ENCODE data around the gene FLII. TPM values are rescaled to one million over a fixed set of nuclear protein-coding genes. Genes with fewer than 3 reads are reported as not detected.

The FLII gene
- total RNA-seq, 1 experiment from 2014 or later = 203 TPM

DNA sequence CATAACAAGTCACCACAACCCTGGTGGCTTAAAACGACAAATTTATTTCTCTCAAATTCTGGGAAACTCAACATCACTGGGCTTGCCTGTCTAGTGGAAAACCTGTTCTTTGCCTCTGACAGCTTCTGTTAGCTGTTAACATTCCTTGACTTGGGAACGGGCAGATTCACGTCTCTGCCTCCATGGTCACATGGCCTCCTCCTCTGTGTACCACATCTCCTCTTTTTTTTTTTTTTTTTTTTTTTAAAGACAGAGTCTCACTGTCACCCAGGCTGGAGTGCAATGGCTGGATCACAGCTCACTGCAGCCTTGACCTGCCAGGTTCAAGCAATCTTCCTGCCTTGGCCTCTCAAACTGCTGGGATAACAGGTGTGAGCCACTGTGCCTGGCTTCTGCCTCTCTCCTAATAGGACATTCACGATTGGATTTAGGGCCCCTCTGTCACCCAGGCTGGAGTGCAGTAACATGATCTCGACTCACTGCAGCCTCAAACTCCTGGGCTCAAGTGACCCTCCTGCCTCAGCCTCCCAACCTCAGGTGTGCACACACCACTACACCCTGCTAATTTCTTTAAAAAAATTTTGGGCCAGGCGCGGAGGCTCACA, 44.8 kb downstream of the FLII start:
- peaks cover 3% of the 10 kb centered on the region; the same call in 1 of the 2 replicates for H3K36me3 ChIP-seq
- no peaks in the 10 kb centered on the region for H3K27me3 ChIP-seq
- no peak overlapping the region for H3K4me3 ChIP-seq
- H3K9me3 ChIP-seq = no peaks in the 10 kb centered on the region
- DNase-seq = no peak

DNA sequence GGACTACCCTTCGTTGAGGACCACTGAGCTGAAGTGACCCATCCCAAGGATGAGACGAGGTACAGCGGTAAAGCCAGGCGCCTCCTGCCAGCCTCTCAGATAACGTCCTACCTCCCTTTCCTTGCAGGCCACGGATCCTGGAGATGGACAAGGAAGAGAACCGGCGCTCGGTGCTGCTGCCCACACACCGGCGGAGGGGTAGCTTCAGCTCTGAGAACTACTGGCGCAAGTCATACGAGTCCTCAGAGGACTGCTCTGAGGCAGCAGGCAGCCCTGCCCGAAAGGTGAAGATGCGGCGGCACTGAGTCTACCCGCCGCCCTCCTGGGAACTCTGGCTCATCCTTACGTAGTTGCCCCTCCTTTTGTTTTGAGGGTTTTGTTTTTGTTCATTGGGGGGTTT, 50.4 kb downstream of the FLII start:
- Histone ChIP-seq H3K36me3 (peaks cover 3% of the 10 kb centered on the region; the same call in 1 of the 2 replicates), H3K27me3 (no peaks in the 10 kb centered on the region), H3K9me3 (no peaks in the 10 kb centered on the region), H3K4me3 (no peak overlapping the region)
- DNase-seq = no peak

DNA sequence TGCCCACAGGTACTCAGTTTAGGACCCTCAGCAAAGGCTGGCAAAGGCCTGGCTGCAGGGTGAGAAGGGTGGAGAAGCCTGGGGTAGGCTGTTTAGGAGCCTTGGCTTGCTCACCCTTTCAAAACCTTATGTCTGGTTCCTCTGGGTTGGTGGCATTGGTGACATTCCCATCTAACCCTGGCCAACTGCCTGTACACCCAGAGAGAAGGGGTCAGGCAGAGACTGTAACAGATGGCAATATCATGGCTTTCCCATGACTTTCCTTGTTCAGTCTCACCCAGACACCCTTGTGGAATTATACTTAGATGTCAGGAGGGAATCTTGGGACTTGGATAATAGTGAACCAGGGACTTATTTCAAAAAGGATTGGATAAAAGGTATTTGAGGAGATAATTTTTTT, 51.6 kb downstream of the FLII start:
- no peak overlapping the region for H3K4me3 ChIP-seq
- no peaks in the 10 kb centered on the region for H3K9me3 ChIP-seq
- H3K27me3 ChIP-seq = no peaks in the 10 kb centered on the region
- peaks cover 3% of the 10 kb centered on the region; the same call in 1 of the 2 replicates for H3K36me3 ChIP-seq
- DNase-seq = no peak

GRCh38 chr17:18205861-18206260, 52.7 kb downstream of the FLII start:
- DNase-seq = no peak
- Histone ChIP-seq H3K9me3 (no peaks in the 10 kb centered on the region), H3K27me3 (no peaks in the 10 kb centered on the region), H3K36me3 (peaks cover 2% of the 10 kb centered on the region; the same call in 1 of the 2 replicates), H3K4me3 (no peak overlapping the region)

- H3K36me3 ChIP-seq = peaks cover under 1% of the 10 kb centered on the region
- H3K27me3 ChIP-seq = no peaks in the 10 kb centered on the region
- no peaks in the 10 kb centered on the region for H3K9me3 ChIP-seq
- H3K4me3 ChIP-seq = no peak overlapping the region
- DNase-seq = no peak
These were observed 55.2 kb downstream of the FLII start for GRCh38 chr17:18203308-18203707.

DNA sequence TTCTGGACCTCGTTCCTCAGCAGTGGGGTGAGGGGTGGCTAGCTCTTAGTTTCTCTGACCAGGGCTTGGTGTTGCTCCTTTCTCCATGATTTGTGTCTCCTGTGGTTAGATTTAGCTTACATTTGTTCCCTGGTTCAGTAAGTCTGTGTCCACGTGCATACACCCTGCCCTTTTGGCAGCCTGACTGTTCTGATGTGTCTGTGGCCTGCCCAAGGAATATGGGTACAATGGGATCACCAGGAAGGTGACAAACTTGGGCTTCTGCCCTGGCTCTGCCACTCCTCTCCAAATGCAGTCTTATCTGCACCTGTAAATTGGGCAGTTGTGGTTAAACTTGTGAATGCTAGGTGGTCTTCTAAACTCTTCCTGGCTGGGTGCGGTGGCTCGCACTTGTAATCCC, 57.4 kb downstream of the FLII start:
- Histone ChIP-seq H3K4me3 (no peak overlapping the region), H3K9me3 (no peaks in the 10 kb centered on the region)
- DNase-seq = no peak

DNA sequence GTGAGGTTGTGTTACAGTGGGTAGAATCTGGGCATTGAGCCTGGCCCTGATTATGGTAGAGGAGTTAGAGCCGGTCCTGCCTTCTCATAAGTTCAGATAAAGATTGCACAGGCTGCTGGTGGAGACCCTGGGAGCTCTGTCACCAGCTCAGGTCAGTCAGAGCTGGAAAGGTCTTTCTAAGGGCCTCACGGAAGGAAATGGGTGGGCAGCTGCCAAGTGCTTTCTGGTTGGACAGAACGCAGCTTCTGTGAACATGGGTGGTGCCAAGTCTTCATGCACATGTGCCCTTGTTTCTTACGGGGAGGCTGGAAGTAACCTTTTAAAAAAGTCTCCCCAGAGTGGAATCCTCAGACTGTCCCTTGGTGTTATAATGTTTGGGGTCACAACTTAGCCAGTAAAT, 60.0 kb downstream of the FLII start:
- H3K36me3 ChIP-seq = peaks cover 17% of the 10 kb centered on the region
- H3K4me3 ChIP-seq = no peak overlapping the region
- H3K27me3 ChIP-seq = no peaks in the 10 kb centered on the region
- no peaks in the 10 kb centered on the region for H3K9me3 ChIP-seq
- DNase-seq = no peak

More for the DNA sequence above, 57.4 kb downstream of the FLII start:
- peaks cover 8% of the 10 kb centered on the region for H3K36me3 ChIP-seq
- H3K27me3 ChIP-seq = no peaks in the 10 kb centered on the region

GRCh38 chr17:18197535-18198194, 60.9 kb downstream of the FLII start:
- no peaks in the 10 kb centered on the region for H3K9me3 ChIP-seq
- H3K4me3 ChIP-seq = no peak overlapping the region
- peaks cover 17% of the 10 kb centered on the region for H3K36me3 ChIP-seq
- no peaks in the 10 kb centered on the region for H3K27me3 ChIP-seq
- no peak for DNase-seq

DNA sequence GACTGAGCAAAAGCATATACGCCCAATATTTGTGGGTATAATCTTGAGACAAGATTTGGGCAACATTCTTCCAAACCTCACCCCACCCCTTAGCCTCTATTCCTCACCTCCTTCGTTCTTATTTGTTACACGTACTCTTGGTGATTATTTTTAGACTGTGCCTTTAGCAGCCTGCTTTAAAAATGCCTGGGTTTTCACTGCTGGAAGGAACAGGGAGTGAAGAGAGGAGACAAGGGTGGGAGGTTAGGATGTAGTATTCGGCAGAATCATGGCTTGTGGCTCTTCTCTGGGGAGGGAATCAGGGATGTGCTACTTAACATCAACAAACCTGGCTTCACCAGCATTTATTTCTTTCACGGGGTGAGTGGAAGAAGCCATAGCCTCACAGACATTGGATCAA, 63.3 kb downstream of the FLII start:
- Histone ChIP-seq H3K27me3 (no peaks in the 10 kb centered on the region), H3K9me3 (no peaks in the 10 kb centered on the region), H3K4me3 (no peak overlapping the region), H3K36me3 (peaks cover 19% of the 10 kb centered on the region)
- no peak for DNase-seq

Other genes starting within 250 kb of the FLII start
- gene ATPAF2, start 219.6 kb downstream of the FLII start, total RNA-seq (2014; rRNA removed; shearing (Covaris generic); ENCODE audit: low replicate concordance) = 12.5 and 39.0 TPM in 2 replicates
- 3.2 and 4.2 TPM in 2 replicates for gene GID4, start 219.3 kb downstream of the FLII start, total RNA-seq (2014; rRNA removed; shearing (Covaris generic); ENCODE audit: low replicate concordance)
- gene DRG2, start 170.8 kb downstream of the FLII start, total RNA-seq (2014; rRNA removed; shearing (Covaris generic); ENCODE audit: low replicate concordance) = 28.4 and 41.5 TPM in 2 replicates
- not detected in 2 replicates for gene MYO15A, start 150.0 kb downstream of the FLII start, total RNA-seq (2014; rRNA removed; shearing (Covaris generic); ENCODE audit: low replicate concordance)
- gene ALKBH5, start 74.9 kb downstream of the FLII start, total RNA-seq (2014; rRNA removed; shearing (Covaris generic); ENCODE audit: low replicate concordance) = 50.5 and 63.5 TPM in 2 replicates
- 12.5 and 14.4 TPM in 2 replicates for gene LLGL1, start 33.1 kb downstream of the FLII start, total RNA-seq (2014; rRNA removed; shearing (Covaris generic); ENCODE audit: low replicate concordance)
- 3.2 and 19.9 TPM in 2 replicates for gene MIEF2, start 1.9 kb upstream of the FLII start, total RNA-seq (2014; rRNA removed; shearing (Covaris generic); ENCODE audit: low replicate concordance)
- gene TOP3A, start 56.3 kb upstream of the FLII start, total RNA-seq (2014; rRNA removed; shearing (Covaris generic); ENCODE audit: low replicate concordance) = 16.3 and 21.2 TPM in 2 replicates
- 2.6 and 5.2 TPM in 2 replicates for gene SMCR8, start 56.6 kb upstream of the FLII start, total RNA-seq (2014; rRNA removed; shearing (Covaris generic); ENCODE audit: low replicate concordance)
- gene SHMT1, start 104.8 kb upstream of the FLII start, total RNA-seq (2014; rRNA removed; shearing (Covaris generic); ENCODE audit: low replicate concordance) = 7.1 and 17.7 TPM in 2 replicates
- not detected in 2 replicates for gene EVPLL, start 119.0 kb upstream of the FLII start, total RNA-seq (2014; rRNA removed; shearing (Covaris generic); ENCODE audit: low replicate concordance)
- not detected in 2 replicates for gene LGALS9C, start 218.1 kb upstream of the FLII start, total RNA-seq (2014; rRNA removed; shearing (Covaris generic); ENCODE audit: low replicate concordance)

All from MG63 (cell line).